GM23248 (cell line): ENCODE data around the gene PAPPA2.

ENCODE experiments used
- EZH2 ChIP-seq: fragments of 200-600 bp; sonication (generic); IDR thresholded peaks from 2 replicates; pipeline ENCODE4 v1.6.1; 2018; ENCODE audit warnings: antibody characterized with exemption, mild to moderate bottlenecking; ENCODE audit not compliant: insufficient read depth, poor library complexity, severe bottlenecking
- EZH2phosphoT487 ChIP-seq: fragments of 200-600 bp; sonication (generic); IDR thresholded peaks from 2 replicates; pipeline ENCODE4 v1.6.1; 2018; ENCODE audit warnings: antibody characterized with exemption, moderate library complexity, mild to moderate bottlenecking, low read depth; ENCODE audit not compliant: insufficient read depth

- TF ChIP-seq EZH2 (no peak), EZH2phosphoT487 (no peak)
These were observed 22.8 kb upstream of the PAPPA2 start for GRCh38 chr1:176440176-176440575.
